ENCODE measurements around the gene RGP1.

GRCh38 chr9:35741740-35742139, 7.3 kb upstream of the RGP1 start:
- TF ChIP-seq, protein P1, sequence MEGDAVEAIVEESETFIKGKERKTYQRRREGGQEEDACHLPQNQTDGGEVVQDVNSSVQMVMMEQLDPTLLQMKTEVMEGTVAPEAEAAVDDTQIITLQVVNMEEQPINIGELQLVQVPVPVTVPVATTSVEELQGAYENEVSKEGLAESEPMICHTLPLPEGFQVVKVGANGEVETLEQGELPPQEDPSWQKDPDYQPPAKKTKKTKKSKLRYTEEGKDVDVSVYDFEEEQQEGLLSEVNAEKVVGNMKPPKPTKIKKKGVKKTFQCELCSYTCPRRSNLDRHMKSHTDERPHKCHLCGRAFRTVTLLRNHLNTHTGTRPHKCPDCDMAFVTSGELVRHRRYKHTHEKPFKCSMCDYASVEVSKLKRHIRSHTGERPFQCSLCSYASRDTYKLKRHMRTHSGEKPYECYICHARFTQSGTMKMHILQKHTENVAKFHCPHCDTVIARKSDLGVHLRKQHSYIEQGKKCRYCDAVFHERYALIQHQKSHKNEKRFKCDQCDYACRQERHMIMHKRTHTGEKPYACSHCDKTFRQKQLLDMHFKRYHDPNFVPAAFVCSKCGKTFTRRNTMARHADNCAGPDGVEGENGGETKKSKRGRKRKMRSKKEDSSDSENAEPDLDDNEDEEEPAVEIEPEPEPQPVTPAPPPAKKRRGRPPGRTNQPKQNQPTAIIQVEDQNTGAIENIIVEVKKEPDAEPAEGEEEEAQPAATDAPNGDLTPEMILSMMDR (IDR thresholded peaks at IDR 0.05; ENCODE audit: insufficient read depth, low read depth, low read length), result no peak
- TF ChIP-seq EZH2 (IDR thresholded peaks at IDR 0.05; ENCODE audit: insufficient read depth, low read length), result no peak

All from astrocyte (in vitro differentiated cells and primary cell).